Limb (tissue), 2 donors: Measurements from ENCODE around the gene PF4V1.

Experiments used
- DNase-seq, 2 donors: peaks; one replicate each; pipeline ENCODE4 v3.0.0-alpha.2; 2016; ENCODE audit errors: extremely low spot score in 2 of 2

PF4V1 gene, protein sequence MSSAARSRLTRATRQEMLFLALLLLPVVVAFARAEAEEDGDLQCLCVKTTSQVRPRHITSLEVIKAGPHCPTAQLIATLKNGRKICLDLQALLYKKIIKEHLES

GRCh38 chr4:73853246-73853704 is at the start of gene PF4V1:
Gene PF4V1, plus strand, starts transcription at chr4:73853296. Its CDS starts 67 bp downstream, at chr4:73853363.
- peak in 1 of 2 donors; percentile 53 for DNase-seq

DNA sequence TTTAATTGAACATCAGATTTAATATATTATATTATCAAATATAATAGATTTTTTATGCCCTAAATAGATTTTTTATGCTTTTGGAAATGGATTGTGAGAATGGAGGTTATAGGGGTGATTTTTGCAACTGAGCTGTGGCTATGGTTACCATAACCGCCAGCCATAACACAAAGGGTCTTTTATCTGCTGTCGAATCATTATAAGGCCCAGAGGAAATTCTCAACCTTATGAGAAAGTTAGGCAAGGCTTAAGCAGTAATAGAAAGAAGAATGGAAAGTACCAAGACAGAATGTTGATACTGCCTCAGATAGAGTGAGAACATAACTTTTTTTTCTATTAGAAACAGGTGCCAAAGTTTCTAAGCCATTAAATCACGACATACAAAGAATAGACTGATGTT is 42.9 kb upstream of the PF4V1 start:
- no peak for DNase-seq

DNA sequence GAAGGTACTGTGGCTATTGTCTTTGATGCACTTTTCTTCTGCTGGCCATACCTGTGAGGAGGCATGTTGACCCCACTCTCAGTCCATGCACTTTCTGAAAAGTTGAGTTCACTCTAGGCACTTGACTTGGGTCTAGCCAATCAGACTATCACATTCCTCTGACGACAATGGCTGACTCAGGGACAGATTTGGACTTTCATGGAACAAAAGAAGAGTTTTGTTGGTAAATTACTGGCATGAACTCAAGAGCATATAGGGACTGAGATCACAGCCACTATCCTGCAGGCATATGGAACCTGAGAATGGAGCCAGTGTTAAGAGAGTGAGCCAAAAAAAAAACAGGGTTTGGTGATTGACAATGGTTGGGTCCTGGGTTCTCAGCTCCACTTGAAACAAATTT is 41.3 kb upstream of the PF4V1 start:
- no peak for DNase-seq

- DNase-seq, result no peak
Observed at GRCh38 chr4:73814679-73815078, 38.4 kb upstream of the PF4V1 start.

- DNase-seq, result no peak
Observed at GRCh38 chr4:73815145-73815544, 38.0 kb upstream of the PF4V1 start.

- no peak for DNase-seq
Observed at GRCh38 chr4:73816814-73817213, 36.3 kb upstream of the PF4V1 start.

DNA sequence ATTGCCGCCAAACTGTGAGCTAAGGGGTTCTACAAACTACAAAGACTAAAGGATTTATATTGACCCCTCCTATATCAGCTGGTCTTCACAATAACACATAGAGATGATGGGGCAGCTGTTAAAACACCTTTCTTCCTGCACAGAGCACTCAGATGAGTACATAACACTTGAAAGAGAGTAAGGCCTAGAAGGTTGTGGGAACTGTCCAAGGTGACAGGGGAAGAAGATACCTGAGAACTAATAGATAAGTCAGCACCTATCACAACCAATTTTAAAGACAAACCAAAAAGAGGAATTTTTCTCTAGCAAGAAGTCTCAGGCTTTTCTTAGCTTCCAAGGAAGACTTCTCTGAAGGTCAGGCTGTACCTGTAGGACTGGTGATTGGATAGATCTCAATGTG is 35.8 kb upstream of the PF4V1 start:
- no peak for DNase-seq

DNA sequence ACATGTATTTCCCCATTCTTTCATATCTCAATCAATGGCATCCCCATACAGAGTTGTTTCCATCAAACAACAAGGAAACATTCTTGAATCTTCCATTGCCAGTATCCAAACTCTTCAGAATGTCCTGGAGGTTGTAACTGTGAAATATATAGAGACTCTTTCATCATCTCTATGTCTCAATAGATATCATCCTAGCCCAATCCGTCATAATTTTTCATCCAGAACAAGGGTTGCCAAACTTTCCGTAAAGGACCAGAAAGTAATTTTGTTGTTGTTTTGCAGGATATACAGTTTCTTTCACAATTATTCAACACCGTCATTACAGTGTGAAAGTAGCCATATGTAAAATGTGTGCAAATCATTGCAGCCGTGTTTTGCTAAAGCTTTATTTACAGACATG is 31.8 kb upstream of the PF4V1 start:
- no peak for DNase-seq

DNA sequence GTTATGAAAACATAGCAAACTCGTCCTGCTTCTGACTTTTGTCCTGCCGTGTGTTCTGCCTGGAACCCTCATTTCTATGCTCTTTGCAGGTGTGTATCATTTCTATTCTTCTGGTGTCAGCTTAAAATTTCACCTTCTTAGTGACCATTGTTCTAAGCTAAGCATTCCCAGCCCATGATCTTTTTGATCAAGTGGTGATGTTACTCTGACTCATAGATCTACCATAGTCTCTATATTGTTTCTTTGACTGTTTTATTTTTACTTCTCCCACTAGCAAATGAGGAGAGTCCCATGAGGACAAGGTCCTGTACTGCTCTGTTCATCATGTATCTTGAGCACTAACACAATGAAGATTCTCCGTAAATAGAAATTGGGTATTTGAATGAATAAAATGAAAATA is 30.7 kb upstream of the PF4V1 start:
- DNase-seq, result no peak

GRCh38 chr4:73822812-73823504 is 30.1 kb upstream of the PF4V1 start:
- no peak for DNase-seq

DNA sequence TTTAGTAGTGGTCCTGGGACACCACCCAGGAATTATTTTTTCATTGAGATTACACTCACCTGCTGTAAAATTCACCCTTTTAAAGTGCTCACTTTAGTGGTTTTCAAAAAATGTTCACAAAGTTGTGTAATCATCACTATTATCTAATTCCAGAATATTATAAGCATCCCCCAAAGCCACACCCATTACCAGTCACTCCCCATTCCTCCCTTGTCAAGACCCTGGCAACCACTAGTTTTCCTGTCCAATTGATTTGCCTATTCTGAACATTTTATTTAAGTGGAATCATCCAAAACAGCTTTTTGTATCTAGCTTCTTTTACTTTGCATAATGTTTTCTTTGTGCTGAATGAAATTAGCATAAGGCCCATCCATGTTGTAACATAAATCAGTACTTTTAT is 29.3 kb upstream of the PF4V1 start:
- DNase-seq, result no peak

DNA sequence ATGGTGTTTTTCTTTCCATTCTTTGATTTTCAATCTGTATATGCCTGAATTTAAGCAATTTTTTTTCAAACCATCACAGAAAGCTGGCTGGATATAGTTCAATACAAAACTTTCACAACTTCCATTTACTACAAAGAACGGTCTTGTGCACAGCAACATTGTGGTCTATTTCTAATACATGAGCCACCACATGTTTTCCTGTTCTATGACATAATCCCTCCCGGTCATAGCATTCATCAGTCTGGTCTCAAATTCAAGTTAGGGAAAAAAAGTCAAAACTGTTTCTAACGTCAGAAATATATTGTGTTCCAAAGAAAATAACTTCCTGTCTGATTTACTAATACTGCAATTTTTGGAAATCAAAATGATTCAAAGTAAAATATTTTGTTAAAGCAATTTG is 24.1 kb upstream of the PF4V1 start:
- DNase-seq, result no peak

DNA sequence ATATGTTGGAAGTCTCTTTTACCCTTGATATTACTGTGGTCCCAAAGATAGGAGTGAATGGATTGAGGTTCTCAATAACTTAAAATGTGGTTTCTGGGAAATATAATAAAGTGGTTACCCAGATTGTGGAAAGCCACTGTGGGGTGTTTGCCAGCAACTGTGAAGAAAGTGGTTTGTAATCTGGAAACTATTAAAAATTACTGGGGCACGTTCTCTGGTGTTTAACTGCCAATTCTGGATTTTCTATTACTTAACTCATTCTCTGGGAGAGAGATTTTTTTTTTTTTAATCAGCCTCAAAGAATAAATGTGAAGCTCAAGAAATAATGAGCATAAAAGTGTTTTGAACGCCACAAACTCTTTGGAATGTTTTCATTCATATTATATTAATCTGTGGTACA is 21.5 kb upstream of the PF4V1 start:
- DNase-seq, result no peak

GRCh38 chr4:73832651-73833237 is 20.4 kb upstream of the PF4V1 start:
- DNase-seq, result no peak

DNA sequence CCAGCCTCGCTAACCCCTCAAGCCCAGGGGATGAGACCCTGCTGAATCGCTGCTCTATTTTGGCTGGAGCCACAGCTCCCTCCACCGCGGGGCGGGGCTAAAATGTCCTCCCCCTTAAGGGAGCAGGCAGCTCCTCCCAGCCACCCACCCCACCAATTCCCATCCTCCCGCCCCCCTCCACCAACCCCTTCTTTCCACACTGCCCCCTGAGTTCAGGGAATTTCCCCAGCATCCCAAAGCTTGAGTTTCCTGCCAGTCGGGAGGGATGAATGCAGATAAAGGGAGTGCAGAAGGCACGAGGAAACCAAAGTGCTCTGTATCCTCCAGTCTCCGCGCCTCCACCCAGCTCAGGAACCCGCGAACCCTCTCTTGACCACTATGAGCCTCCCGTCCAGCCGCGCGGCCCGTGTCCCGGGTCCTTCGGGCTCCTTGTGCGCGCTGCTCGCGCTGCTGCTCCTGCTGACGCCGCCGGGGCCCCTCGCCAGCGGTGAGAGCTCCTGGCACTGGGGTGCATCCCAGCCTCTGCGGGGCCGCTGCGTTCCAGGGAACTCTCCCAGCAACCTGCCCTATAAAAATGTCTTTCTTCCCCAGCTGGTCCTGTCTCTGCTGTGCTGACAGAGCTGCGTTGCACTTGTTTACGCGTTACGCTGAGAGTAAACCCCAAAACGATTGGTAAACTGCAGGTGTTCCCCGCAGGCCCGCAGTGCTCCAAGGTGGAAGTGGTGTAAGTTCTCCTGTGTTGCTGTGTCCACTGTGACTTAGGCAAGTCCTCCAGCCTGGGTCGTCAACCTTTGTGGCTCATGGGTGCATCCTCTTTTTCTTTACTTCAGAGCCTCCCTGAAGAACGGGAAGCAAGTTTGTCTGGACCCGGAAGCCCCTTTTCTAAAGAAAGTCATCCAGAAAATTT is 16.5 kb upstream of the PF4V1 start, which contains the start of gene CXCL6:
Gene CXCL6, plus strand, starts transcription at position 306 of the 907 bp plus-strand sequence. Its CDS starts 73 bp downstream, at position 379.
- DNase-seq, result peak in 1 of 2 donors; percentile 50

DNA sequence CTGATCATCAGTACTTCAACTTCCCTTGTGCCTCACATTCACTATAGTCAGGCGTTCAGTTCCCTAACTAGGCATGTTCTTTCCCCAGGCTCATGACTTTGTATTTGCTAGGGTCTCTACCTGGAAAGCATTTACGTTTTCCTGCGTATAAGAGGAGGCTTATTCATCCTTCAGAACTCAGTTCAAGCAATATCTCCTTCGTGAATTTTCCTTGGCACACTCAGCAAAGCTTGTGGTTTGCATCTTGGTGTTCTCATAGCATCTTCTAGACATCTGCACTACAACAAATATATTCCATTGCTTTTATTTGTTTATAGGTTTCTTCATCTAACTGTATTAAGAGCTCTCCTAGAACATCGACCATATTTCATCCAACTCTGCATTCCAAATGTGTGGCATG is 14.0 kb upstream of the PF4V1 start:
- no peak for DNase-seq

- no peak for DNase-seq
Observed at GRCh38 chr4:73839715-73840114, 13.4 kb upstream of the PF4V1 start.

DNA sequence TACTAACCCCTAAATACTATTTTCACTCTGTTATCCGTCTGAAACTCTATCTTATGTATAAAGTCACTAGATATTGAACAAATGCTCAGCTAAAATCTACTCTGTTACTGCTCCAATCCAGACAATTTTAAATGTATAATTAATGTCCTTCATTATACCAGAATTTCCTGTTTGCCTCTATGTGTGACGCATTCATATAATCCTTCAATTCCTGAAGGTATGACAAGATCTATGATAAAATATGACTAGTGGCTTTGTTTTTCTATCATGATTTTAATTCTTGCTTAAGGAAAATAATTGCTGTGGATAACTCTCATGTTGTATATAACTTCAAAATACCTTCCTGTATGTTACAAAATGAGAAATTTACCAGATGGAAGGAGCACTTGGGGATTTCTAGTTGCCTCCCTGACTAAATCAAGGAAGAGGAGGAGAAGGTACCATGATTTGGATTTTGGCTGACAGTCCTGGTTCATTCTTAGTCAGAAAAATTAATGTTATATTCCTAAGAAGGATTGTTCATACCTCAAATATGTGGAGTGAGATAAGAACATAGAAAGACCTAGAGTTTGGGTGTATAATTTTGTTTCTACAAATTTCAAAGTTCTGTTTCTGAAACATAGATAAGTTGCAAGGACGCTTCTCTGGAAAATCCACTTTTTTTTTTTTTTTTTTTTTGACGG is 11.7 kb upstream of the PF4V1 start:
- DNase-seq, result no peak

- no peak for DNase-seq
Observed at GRCh38 chr4:73842696-73843095, 10.4 kb upstream of the PF4V1 start.

- no peak for DNase-seq
Observed at GRCh38 chr4:73843369-73843768, 9.7 kb upstream of the PF4V1 start.

- no peak for DNase-seq
Observed at GRCh38 chr4:73844345-73844744, 8.8 kb upstream of the PF4V1 start.
